ENCODE results near the gene CLINT1. TPM values are rescaled to one million over a fixed set of nuclear protein-coding genes. Genes with fewer than 3 reads are reported as not detected.
A peak's percentile ranks its signal among the peaks of the same experiment; 100 is the strongest.

CLINT1 gene
- total and polyA plus RNA-seq, 8 donors: 24.7 to 196 (median 78.3) TPM

DNA sequence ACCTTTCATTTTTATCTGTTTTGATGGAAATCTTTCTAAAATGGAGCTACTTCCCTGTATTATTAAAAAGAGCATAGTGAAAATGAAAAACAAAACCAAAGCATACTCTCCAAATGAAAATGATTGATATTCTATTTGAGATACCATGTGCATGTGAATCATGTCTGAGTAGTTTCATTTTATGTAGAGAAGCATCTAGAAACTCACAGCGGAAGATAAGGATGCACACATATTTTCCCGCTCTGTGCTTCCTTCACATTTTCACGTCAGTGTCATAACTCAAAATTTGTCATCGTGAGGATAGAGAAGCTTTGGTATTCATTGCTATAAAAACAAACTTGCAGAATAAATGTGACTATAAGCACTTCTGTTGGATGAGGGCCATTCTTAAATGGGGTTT is 34.0 kb upstream of the CLINT1 start:
- intact Hi-C loops (cut with DNase I; ENCODE audit: low total_unique reads): no loop called here

GRCh38 chr5:157890836-157891597 is 32.1 kb upstream of the CLINT1 start:
- H3K27me3 ChIP-seq: no peaks in the 10 kb centered on the region
- no peak overlapping the region for H3K4me3 ChIP-seq
- peak overlapping the region in 1 of 5 donors; percentile 78 for H3K27ac ChIP-seq
- TF ChIP-seq POLR2AphosphoS5 (IDR thresholded peaks at IDR 0.05) (no peak), EP300 (IDR thresholded peaks at IDR 0.05) (no peak), POLR2A (IDR thresholded peaks at IDR 0.05) (no peak)
- TF ChIP-seq, protein P1, sequence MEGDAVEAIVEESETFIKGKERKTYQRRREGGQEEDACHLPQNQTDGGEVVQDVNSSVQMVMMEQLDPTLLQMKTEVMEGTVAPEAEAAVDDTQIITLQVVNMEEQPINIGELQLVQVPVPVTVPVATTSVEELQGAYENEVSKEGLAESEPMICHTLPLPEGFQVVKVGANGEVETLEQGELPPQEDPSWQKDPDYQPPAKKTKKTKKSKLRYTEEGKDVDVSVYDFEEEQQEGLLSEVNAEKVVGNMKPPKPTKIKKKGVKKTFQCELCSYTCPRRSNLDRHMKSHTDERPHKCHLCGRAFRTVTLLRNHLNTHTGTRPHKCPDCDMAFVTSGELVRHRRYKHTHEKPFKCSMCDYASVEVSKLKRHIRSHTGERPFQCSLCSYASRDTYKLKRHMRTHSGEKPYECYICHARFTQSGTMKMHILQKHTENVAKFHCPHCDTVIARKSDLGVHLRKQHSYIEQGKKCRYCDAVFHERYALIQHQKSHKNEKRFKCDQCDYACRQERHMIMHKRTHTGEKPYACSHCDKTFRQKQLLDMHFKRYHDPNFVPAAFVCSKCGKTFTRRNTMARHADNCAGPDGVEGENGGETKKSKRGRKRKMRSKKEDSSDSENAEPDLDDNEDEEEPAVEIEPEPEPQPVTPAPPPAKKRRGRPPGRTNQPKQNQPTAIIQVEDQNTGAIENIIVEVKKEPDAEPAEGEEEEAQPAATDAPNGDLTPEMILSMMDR (IDR thresholded peaks at IDR 0.05): no peak
- intact Hi-C loops (cut with DNase I; ENCODE audit: low total_unique reads): no loop called here
- 73 to 81% (median 75%) methylated on average over 2 of the region's 2 CpGs for WGBS, 5 donors
- H3K4me1 ChIP-seq: peaks cover 6 to 29% (median 13%) of the 10 kb centered on the region in 4 donors
- peaks cover 0 to 6% (median 0%) of the 10 kb centered on the region in 4 donors for H3K9me3 ChIP-seq
- H3K36me3 ChIP-seq: no peaks in the 10 kb centered on the region
- peak in 1 of 2 donors; percentile 58 for DNase-seq

More for the DNA sequence above, 34.0 kb upstream of the CLINT1 start:
- Histone ChIP-seq H3K9me3 (no peaks in the 10 kb centered on the region), H3K4me1 (peaks cover 6 to 29% (median 13%) of the 10 kb centered on the region in 4 donors), H3K27me3 (no peaks in the 10 kb centered on the region), H3K36me3 (no peaks in the 10 kb centered on the region), H3K4me3 (no peak overlapping the region), H3K27ac (no peak overlapping the region)
- DNase-seq: no peak
- 63 to 76% (median 70%) methylated on average over 4 of the region's 4 CpGs for WGBS, 5 donors
- TF ChIP-seq EP300 (IDR thresholded peaks at IDR 0.05) (no peak), POLR2AphosphoS5 (IDR thresholded peaks at IDR 0.05) (no peak), POLR2A (IDR thresholded peaks at IDR 0.05) (no peak)
- TF ChIP-seq, protein P1 (IDR thresholded peaks at IDR 0.05): no peak

DNA sequence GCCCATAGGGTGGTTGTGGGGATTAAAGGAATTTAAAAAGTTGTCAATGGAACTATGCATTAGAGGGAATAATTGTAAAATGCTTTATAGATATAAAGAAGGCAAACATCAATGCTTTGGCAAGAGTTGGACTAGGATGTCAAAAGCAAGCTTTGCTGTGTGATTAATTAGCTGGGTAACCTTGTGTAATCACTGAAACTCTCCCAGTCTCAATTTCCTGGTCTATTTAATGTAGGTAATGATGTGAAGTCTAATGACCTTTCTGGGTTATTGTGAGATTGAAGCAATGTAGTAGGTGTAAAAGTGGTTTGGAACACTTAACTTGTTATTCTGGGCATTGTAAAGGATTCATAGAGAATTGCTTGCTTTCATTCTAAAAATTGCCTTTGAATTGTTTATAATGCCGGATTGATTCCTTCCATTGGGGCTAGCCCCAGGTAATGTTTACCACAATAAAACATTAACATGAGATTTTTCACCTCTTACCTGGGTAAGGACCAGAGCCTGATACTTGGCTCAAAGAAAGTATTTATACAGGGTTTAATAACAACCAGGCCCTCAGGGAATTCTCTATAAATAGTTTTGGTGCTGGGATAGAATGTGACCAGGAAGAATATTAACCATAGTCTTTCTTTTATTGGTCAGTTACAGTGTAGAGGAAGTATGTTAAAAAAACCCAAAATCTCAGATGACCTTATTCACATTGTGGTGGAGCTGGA is 30.0 kb upstream of the CLINT1 start:
- peak overlapping the region in 4 of 5 donors; percentile 35 to 78 (median 56) for H3K27ac ChIP-seq
- TF ChIP-seq POLR2AphosphoS5 (IDR thresholded peaks at IDR 0.05) (peak in 2 of 3 donors; percentile 25 to 32), EP300 (IDR thresholded peaks at IDR 0.05) (no peak)
- H3K4me3 ChIP-seq: no peak overlapping the region
- no peaks in the 10 kb centered on the region for H3K36me3 ChIP-seq
- H3K9me3 ChIP-seq: peaks cover 0 to 6% (median 0%) of the 10 kb centered on the region in 4 donors
- peak in 1 of 2 donors; percentile 81 for DNase-seq
- no peaks in the 10 kb centered on the region for H3K27me3 ChIP-seq
- peaks cover 6 to 38% (median 13%) of the 10 kb centered on the region in 4 donors for H3K4me1 ChIP-seq
- intact Hi-C loops (cut with DNase I; ENCODE audit: low total_unique reads): no loop called here
- WGBS, 5 donors: 20 to 57% (median 35%) methylated on average over 1 of the region's 1 CpG

- 90 to 99% (median 91%) methylated on average over 12 to 27 of the region's 27 CpGs for WGBS, 5 donors
- no peaks in the 10 kb centered on the region for H3K36me3 ChIP-seq
- intact Hi-C loops (cut with DNase I; ENCODE audit: low total_unique reads): no loop called here
- peaks cover 6 to 38% (median 13%) of the 10 kb centered on the region in 4 donors for H3K4me1 ChIP-seq
- no peak overlapping the region for H3K27ac ChIP-seq
- peaks cover 0 to 6% (median 0%) of the 10 kb centered on the region in 4 donors for H3K9me3 ChIP-seq
- no peak overlapping the region for H3K4me3 ChIP-seq
- DNase-seq: no peak
- H3K27me3 ChIP-seq: no peaks in the 10 kb centered on the region
- no peak for TF ChIP-seq EP300 (IDR thresholded peaks at IDR 0.05)
- no peak for TF ChIP-seq POLR2AphosphoS5 (IDR thresholded peaks at IDR 0.05)
- TF ChIP-seq, protein P1 (IDR thresholded peaks at IDR 0.05): no peak
- TF ChIP-seq POLR2A (IDR thresholded peaks at IDR 0.05): no peak
Measured at GRCh38 chr5:157886796-157887380, 27.9 kb upstream of the CLINT1 start.

All from stomach (tissue), 9 donors.